NCI-H1417 (cell line): Measurements from ENCODE around the gene EPN2.
"Not testable (repeated sequence)": the region's sequence is repeated elsewhere in the genome, so short reads cannot be mapped to it uniquely, and the experiment has no call there.

ENCODE experiments used
- DNase-seq, 3 experiments: peaks; one replicate each; lab custom pipeline; 2025; lab: John Stamatoyannopoulos, UW

EPN2 gene

DNA sequence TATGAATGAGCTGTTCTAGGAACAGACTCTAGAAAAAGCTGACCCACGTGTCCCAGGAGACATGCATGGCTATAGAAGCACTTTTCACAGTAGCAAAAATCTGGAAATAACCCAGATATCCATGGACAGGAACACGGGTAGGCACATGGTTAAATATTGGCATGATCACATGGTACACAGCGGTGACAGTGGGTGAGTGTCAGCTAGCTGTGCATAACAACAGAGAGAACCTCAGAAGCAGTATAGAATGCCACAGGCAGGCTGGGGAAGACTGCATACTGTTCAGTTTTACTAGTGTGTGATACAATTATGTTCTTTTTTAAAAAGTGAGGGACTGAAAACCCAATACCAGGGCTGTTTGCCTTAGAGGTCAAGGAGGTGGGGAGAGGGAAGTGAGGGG lies 31.4 kb downstream of the EPN2 start:
- no peak for DNase-seq

DNA sequence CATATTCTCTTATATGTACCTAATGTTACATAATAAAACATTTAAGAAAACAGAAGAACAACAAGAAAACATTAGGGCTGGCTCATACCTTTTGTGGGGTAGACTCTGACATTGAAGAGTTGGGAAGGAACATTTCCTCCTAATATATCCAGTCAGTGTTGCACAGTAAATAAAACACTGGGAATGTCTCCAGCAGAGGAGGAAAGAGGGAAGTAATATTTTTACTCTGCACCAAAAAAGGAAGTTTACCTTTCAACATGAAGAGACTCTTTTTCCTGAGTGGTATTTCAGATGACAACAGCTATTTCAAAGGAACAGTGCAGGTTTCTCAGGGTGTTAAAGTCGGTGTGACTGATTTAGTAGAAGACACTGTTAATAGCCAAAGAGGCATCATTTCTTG lies 31.9 kb downstream of the EPN2 start:
- DNase-seq = no peak

DNA sequence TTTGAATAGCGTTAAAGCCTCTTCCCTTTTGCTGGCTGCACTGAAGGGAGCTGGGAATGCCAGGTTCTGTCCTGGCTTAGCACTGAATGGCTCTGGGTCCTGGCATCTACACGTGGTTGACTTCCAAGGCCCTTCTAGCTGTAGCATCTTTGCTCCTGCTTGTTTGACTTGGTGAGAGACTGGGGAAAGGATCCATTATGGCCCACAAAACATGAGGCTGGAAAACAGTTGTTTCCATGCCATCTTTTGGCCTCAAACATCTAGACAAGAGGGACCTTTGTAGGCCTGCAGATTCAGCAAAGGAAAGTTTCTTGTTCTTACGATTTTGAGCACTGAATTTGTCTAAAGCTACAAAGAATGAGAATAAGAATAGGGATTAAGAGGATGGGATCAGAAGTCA lies 32.5 kb downstream of the EPN2 start:
- no peak for DNase-seq

DNA sequence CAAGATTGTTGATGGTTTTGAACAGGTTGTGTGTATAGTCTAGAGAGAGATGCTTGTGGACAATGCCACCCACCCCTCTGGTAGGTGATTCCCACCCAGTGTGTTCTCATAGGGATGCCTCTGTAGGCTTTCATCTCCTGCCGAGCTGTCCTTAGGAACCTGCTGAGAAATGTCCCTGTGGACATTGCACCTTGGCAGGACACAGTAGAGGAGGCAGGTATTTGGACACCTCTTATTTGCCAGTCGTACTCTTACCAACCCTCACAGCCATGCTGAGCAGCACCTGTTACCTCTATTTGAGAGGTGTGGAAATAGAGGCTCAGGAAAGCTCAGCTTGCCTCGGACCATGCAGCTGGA lies 33.2 kb downstream of the EPN2 start:
- no peak for DNase-seq

DNA sequence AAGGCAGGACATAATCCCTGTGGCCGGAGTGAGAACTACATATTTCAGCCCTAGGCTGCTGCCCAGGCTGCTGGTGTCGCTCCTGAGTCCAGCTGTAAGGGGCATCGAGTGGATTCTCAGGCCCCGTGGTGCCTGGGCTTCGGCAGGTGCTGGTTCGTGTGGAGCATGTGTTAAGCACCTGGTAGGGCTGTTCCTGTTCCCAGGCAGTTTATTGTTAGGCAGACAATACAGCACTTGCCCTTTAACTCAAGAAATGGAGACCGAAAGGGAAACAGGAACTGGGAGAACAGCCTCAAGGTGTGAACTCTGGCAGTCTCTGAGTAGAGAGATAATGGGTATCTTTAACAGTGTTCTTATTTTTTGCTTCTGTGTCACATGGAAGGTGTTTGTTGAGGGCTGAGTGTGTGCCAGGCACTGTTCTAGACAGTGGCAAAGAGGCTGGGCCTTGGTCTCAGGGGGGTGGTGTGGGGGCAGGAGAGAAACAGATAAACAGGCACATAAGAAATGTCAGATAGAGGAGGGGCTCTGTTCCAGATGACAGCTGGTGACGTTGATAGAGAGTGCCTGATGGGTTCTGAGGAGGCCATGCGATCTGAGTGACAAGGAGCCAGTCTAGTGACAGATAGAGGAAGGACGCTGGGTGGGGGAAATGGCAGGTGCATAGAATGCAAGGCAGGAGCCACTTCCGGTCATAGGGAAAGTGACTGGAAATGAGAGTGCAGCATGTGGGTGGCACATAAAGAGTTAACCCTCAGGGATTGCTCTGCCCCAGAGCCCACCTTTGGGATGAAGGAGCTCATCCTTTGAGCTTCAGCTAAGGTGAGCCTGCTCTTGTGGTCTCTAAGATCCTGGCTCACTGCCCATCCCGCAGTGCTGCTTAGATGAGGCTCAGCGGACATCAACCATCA lies 33.8 kb downstream of the EPN2 start:
- peak in 2 of 3 experiments; percentile 5 to 42 for DNase-seq

DNA sequence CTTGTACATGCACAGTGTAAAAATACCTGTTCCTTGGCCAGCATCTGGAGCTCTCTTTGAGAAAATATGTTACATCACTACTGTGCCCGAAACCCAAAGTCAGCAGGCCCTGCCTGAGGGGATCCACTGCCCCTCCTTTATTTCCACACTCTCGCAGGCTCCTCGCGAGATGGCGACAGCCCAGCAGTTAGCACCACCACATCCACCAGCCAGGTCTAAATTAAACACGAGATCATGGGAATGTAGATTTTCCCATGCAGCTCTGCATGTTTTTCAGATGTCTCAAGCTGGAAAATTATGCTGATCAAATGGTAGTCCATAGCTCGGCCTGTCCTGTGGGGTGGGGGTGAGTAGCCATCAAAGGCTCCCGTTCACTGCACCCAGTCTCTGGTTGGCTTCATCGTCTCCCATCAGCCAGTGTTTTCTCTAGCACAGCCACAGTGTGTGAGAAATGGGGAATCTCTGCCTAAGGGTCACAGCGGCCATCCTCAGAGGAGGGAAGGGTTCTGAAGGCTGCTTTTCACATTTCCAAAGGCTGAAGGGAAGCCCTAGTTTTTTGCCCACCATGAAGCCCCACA lies 34.7 kb downstream of the EPN2 start:
- no peak for DNase-seq

DNA sequence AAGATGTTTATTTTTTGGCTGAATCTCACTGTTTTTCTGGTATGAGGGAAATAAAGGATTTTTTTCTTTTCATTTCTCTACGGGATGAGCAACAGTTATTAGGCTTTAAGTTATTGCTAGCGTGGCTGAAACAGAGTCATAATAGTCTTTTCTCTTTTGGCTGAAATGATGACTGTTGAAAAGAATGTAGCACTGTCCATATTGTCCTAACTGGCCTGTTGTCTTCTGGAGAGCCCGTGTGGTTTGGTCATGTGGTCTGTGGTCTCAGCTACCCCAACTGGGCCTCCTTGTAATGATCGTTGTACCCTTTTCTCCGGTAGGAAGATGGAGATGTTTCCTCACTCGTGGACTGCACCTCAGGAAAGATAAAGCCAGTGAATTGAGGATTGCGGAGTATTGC lies 36.6 kb downstream of the EPN2 start:
- no peak for DNase-seq

DNA sequence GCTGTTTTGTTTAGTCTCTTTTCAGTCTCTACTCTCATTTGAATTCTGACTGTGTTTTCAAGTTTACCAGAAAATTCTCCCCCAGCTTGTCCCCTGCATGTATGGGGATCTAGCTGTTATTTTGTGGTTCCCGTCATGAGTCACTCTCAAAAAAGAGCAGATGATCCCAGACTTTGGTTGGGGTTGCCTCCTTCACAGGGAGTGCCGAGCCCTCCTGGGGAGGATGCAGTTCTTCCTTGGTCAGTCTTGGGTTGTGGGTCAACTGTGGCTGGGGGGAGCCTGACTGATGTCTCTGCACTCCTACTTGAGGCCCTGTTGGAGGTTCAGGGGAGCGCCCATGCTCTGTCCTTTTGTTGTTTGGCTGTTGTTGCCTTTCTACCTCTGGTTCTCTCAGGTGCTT lies 37.7 kb downstream of the EPN2 start:
- DNase-seq = no peak

DNA sequence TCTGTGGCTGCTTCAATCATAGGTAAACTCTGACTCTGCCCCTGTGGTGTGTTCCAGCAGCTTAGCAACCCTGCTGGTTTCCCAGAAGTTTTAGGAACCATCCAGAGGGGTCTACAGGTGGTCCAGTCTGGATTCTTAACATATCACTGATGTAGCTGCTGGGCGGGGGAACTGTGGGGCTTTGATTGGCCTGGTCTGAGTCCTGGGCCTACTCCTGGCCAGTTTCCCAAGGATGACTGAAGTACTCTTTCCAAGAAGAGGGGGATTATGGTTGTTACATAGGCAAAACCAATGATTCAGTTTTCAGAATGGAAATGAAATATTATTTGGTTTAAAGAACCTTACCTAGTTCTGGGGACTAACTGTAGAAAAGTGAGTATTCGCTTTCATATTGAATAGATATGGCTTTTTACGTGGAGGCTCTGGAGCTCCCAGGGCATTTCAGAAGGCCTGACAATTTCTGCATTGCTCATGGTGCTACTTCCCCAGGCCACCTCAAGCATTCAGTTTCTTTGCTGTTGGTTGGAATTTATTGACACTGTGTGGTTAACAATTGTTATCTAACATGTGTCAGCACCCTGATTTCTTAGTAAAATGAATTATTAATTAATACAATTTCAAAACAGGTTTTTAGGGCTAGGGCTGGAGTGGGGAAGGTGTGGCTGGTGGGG lies 38.4 kb downstream of the EPN2 start:
- DNase-seq = no peak

DNA sequence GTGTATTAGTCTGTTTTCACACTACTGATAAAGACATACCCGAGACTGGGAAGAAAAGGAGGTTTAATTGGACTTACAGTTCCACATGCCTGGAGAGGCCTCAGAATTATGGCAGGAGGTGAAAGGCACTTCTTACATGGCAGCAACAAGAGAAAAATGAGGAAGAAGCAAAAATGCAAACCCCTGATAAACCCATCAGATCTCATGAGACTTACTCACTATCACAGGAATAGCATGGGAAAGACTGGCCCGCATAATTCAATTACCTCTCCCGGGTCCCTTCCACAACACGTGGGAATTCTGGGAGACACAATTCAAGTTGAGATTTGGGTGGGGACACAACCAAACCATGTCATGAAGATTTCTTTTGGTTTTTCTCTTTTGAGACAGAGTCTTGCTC lies 41.1 kb downstream of the EPN2 start:
- not testable (repeated sequence) for DNase-seq

DNA sequence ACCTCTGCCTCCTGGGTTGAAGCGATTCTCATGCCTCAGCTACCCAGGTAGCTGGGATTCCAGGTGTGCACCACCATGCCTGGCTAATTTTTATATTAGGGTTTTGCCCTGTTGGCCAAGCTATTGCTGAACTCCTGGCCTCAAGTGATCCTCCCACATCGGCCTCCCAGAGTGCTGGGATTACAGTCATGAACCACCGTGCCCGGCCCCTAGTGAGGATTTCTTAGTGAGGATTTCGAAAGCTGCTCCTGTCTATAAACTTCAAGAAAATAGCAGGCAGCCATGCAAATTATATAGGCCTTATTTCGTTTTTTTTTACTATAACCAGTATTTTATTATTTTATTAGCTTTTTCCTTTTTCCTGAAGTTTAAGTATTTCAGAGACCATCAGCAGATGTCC lies 41.6 kb downstream of the EPN2 start:
- no peak for DNase-seq

DNA sequence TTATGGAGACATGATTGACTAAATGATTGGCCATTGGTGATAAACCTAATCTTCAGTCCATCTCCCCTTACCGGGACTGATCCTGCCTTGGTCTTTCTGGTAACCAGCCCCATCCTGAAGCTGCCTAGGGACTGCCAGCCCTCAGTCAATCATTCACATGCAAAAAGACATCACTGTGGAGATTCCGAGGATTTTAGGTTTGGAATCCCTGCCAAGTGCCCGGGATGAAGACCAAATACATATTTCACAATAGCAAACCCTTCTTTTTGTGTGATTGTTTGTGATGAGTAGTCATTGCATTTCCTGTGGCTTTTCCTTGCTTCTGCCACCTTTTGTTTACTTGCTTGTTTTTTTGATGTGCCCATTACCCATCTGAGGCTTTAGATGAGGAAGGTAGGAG lies 44.0 kb downstream of the EPN2 start:
- DNase-seq = no peak

DNA sequence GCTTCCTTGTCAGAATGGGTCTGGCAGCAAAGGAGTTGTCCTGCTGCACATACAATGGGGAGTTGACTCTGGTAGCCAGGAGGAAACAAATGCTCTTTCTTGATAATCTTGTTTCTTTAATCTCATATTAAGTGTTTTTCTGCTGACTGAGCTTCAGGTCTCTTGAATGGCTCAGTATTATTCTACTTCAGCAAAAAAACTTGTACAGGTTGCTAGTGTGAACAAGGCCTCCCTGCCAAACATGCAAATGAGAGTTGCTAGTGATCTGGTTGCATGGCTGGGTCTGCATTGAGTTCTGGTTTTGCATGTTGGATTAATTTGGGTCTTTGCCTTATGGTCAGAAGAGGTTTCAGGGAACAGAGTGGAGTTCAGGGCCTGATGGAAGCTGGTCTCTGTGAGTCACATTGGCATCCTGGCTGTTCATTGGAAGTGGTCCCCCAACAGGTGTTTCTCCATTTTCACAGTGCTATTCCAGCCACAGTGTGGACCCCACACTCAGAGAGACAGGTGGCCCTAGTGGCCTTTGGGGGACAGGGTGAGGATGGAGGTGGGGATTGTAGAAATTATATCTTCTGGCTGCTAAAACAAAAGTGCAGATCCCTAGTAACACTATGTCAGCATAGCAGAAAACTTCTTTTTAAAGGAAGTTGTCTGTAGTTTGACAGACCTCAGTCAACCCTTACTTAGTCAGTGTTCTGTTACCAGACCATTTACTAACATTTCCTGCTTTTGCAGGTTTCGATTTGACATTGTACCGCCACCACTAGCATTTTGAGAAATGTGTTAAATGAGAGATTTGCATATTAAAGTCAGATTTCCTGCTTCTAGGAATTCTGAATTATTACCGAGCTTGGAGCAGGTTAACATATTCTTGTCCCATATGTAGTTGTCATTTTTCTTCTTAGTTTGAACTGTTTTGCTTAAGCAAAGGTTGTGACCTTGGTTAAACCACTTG lies 47.1 kb downstream of the EPN2 start:
- DNase-seq = no peak

DNA sequence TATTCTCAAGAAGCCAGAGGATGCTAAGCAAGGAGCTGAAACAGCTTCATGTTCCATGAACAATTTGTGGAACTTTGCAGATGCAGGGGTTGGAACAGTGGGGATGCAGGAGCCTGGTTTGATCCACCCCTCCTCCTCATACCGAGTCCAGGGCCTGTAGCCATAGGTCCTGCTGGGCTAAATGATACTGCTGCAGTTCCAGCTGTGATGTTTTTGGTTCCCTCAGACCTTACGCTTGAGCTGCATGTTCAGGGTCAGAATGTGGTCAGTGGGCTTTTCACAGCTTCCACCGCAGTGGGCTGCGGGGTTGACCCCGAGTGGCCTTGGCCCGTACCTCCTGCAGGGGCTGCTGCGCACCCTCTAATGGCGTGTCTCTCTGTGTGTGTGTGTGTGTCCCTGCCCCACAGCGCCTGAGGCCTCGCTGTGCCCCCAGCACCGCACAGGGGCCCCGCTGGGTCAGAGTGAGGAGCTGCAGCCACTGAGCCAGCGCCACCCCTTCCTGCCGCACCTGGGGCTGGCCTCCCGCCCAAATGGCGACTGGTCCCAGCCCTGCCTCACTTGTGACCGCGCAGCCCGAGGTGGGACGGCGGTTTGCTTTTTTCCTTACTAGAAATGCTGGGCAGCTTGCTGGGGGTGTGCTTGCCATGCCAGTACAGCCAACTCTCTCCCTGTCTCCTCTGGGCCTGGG lies 48.2 kb downstream of the EPN2 start:
- no peak for DNase-seq

DNA sequence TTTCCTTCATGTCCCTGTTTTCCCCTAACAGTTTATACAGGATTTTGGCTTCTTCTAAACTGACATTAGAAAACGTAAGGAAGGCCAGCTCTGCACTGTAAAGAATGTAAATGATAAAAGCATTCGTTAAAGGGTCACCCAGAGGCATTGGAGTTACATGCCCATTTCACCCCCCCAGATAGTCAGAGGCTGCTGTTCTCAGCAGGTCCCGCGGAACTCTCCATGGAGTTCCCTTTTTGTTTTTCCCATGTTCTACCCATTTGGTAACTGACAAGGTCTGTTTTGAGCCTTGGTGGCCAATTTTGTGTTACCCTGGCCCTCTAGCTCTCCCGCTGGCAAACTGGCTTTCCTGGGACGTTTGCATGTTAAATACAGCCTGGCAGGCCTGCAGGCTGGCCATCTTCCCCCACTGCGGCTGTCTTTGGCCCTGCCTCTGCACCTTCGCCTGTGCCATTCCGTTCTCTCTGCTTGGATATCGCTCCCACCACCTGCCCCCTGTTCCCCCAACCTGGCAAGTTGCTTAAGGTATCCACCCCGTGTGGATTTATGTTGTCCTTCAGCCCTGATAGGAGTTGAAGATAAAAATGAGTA lies 49.7 kb downstream of the EPN2 start:
- DNase-seq = no peak

DNA sequence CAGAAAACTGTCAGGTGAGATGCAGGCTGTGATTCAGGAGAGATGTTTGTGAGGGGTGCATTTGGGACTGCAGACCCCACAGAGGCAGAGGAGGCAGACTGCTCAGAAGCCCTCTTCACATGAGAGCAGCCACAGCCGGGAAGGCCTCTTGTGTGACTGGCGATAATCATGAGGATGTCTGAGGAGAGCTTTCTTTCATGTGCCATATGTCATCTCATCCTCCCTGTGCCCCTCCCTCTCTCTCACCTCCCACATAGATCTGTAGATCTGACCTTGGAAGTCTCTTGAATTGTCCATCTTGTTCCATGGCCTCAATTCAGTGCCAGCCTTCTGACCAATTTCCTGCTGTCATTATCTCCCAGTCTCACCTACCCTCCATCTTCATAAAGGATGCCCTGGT lies 50.5 kb downstream of the EPN2 start:
- no peak for DNase-seq

DNA sequence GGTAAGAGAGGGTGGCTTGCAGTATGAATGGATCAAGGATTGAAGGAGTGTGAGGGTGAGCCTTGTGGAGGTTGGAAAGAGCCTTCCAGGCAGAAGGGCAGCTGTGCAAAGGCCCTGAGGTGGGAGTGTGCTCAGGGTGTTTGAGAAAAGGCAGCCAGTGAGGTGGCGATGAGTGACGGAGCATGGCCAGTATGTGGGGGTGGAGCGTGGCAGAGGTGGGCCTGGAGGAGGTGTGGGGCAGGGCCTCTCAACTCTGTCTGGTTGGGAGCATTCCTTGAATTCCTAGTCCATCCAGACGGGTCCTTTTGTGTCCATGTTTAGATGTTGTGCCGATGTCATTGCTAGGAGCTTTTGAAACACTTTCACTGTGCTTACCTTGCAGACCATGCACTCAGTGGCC lies 51.3 kb downstream of the EPN2 start:
- no peak for DNase-seq

DNA sequence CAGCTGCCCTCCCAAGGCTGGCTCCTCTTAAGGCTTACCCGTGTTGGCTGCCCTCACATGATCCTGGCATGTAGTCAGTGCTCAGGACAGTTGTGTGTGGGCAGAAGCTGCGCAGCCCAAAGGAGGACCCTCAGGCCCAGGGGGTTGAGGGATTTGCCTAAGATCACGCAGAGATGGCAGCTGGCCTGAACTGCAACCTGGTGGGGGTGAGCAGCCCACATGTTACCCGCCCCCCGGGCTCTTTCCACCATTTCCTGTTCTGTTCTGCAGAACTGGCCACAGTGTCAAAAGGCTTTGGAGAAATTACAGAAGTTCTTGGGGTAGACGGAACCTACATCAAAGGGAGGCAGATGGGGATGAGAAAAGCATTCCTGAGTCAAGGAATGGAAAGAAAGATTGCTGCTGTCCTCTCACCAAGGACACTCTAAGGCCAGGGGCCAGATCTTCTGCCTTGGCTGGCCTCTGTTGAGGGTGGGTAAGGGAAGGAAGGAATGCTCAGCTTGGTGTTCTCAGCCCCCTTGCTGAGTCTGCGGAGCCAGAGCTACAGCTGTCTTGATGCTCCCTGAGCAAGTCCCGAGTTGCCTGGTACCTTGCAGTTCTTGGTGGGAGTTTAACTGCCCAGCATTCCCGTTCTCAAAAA lies 53.0 kb downstream of the EPN2 start:
- no peak for DNase-seq

DNA sequence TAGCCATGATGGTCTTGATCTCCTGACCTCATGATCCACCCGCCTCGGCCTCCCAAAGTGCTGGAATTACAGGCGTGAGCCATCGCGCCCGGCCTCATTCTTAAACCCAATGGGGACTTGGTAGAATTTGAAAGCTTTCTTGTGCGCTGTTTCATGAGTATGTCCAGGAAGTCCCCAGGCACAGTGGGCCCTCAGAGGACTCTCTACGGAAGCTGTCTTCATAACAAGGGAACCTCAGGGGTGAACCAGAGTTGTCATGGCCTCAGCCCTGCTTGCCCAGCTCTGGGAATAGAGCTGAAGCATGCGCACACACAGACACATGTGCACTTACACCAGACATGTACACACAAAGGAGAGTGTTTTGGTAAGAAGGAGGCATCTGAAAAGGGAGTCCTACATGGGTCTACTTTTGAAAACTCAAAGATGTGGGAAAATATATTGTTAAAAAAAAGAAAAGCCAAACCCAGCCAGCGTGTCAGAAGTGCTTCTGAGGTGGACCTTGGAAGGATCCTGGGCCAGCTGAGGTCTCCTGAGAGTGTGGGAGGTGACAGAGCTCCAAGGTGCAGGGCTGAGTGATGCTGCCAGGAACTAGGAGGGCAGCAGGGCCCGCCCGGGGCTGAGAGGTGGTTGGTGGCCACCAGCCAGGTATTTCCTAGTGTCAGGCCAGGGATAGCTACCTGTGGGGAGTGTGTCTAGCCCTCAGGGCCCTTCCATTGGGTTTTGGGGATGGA lies 54.6 kb downstream of the EPN2 start:
- DNase-seq = no peak

DNA sequence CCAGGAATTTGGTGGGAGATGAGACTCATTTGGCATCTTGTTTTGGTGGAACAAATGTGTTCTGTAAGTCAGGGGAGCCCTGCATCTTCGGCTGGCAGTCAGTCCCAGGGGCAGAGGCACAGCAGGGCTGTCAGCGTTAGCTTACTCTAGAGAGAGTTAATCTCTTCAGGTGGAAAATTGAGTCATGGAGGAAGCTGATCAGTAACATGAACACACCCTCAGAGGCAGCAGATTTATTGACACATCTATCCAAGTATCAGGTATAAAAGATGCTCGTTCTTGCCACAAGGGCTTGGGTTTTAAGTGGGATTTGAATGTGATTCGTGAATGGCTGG lies 55.2 kb downstream of the EPN2 start:
- no peak for DNase-seq
